HepG2 (cell line): ENCODE data around the gene RSKR. TPM values are rescaled to one million over a fixed set of nuclear protein-coding genes. Genes with fewer than 3 reads are reported as not detected.

Experiments used
- ARNTL ChIP-seq: sonication (generic); formaldehyde crosslinking; IDR thresholded peaks from 2 replicates; pipeline ENCODE4 v1.4.0; 2020; ENCODE audit warnings: mild to moderate bottlenecking, missing genetic modification reagents
- DZIP1 ChIP-seq: sonication (generic); formaldehyde crosslinking; IDR thresholded peaks from 2 replicates; pipeline ENCODE4 v1.5.0; 2020; ENCODE audit warnings: mild to moderate bottlenecking, missing genetic modification reagents
- GTF3A ChIP-seq: sonication (generic); formaldehyde crosslinking; conservative IDR thresholded peaks from 2 replicates; pipeline ENCODE4 v1.4.0; 2020; ENCODE audit warnings: mild to moderate bottlenecking, missing genetic modification reagents
- HCFC1 ChIP-seq: fragments of 150-350 bp; IDR thresholded peaks from 2 replicates; pipeline ENCODE4 v1.6.1; 2014; ENCODE audit warnings: low read depth, low read length
- KLF9 ChIP-seq: IDR thresholded peaks from 2 replicates; pipeline ENCODE4 v1.6.1; 2016; ENCODE audit warnings: low read depth
- NR2C2 ChIP-seq: sonication (generic); formaldehyde crosslinking; IDR thresholded peaks from 2 replicates; pipeline ENCODE4 v1.4.0; 2020; ENCODE audit warnings: missing genetic modification reagents, mild to moderate bottlenecking, moderate library complexity, borderline replicate concordance
- PCBP2 ChIP-seq: fragments of 200-400 bp; formaldehyde crosslinking; optimal IDR thresholded peaks from 2 replicates; pipeline ENCODE3; 2018; ENCODE audit warnings: low read length, low read depth; ENCODE audit not compliant: poor library complexity, severe bottlenecking
- SIX4 ChIP-seq: sonication (generic); formaldehyde crosslinking; IDR thresholded peaks from 2 replicates; pipeline ENCODE4 v1.4.0; 2020; ENCODE audit warnings: missing genetic modification reagents
- SP140L ChIP-seq: sonication (generic); formaldehyde crosslinking; IDR thresholded peaks from 2 replicates; pipeline ENCODE4 v1.4.0; 2020; ENCODE audit warnings: missing genetic modification reagents, borderline replicate concordance
- TGIF2 ChIP-seq: IDR thresholded peaks from 2 replicates; pipeline ENCODE4 v1.6.1; 2016; ENCODE audit warnings: control low read depth, missing compliant biosample characterization
- ZBTB26 ChIP-seq: IDR thresholded peaks from 2 replicates; pipeline ENCODE4 v1.6.1; 2016; ENCODE audit warnings: missing compliant biosample characterization, missing genetic modification reagents, borderline replicate concordance
- ZFAT ChIP-seq: sonication (generic); formaldehyde crosslinking; conservative IDR thresholded peaks from 2 replicates; pipeline ENCODE4 v1.8.1; 2023; ENCODE audit warnings: missing genetic modification reagents, inconsistent platforms
- ZFP90 ChIP-seq: sonication (generic); formaldehyde crosslinking; IDR thresholded peaks from 2 replicates; pipeline ENCODE4 v1.8.0; 2022; ENCODE audit warnings: missing genetic modification reagents, mild to moderate bottlenecking, inconsistent platforms, borderline replicate concordance
- ZNF24 ChIP-seq: fragments of 450-650 bp; IDR thresholded peaks from 2 replicates; pipeline ENCODE4 v1.6.1; 2017; ENCODE audit warnings: antibody characterized with exemption, mild to moderate bottlenecking
- ZNF276 ChIP-seq: sonication (generic); formaldehyde crosslinking; IDR thresholded peaks from 2 replicates; pipeline ENCODE4 v1.4.0; 2020; ENCODE audit warnings: mild to moderate bottlenecking, low read depth, missing genetic modification reagents
- ZNF335 ChIP-seq: sonication (generic); formaldehyde crosslinking; IDR thresholded peaks from 2 replicates; pipeline ENCODE4 v1.4.0; 2020; ENCODE audit warnings: missing genetic modification reagents
- ZNF576 ChIP-seq: sonication (generic); formaldehyde crosslinking; IDR thresholded peaks from 2 replicates; pipeline ENCODE4 v1.4.0; 2020; ENCODE audit warnings: mild to moderate bottlenecking, missing genetic modification reagents
- ZNF589 ChIP-seq: sonication (generic); formaldehyde crosslinking; conservative IDR thresholded peaks from 2 replicates; pipeline ENCODE4 v1.8.0; 2022; ENCODE audit warnings: mild to moderate bottlenecking, moderate library complexity, missing genetic modification reagents
- ZSCAN20 ChIP-seq: sonication (generic); formaldehyde crosslinking; IDR thresholded peaks from 2 replicates; pipeline ENCODE4 v1.4.0; 2020; ENCODE audit warnings: missing genetic modification reagents, mild to moderate bottlenecking, borderline replicate concordance
- ZSCAN25 ChIP-seq: sonication (generic); formaldehyde crosslinking; IDR thresholded peaks from 2 replicates; pipeline ENCODE4 v1.8.0; 2022; ENCODE audit warnings: mild to moderate bottlenecking, missing genetic modification reagents
- polyA plus RNA-seq, 8 experiments: library from polyadenylated mRNA; depleted of rRNA in 3 of 8; stranded (reverse) in 7 of 8; unstranded in 1 of 8; fragments of >200 nt; fragmentation: Illumina TruSeq in 4 of 8; extraction: Trizol in 4 of 8; gene quantifications; 2 replicates each; pipeline versions ENCODE4 v1.2.1 to v1.2.3, GENCODE V29; 2011 to 2016; ENCODE audit warnings: low read depth in 4 of 8, missing spikeins in 1 of 8, mixed read lengths in 1 of 8; ENCODE audit not compliant: insufficient read depth in 1 of 8
- total RNA-seq, 5 experiments: library from RNA; depleted of rRNA; stranded (reverse); fragments of >200 nt; fragmentation: Illumina TruSeq; extraction: Trizol; gene quantifications; 2 replicates each; pipeline ENCODE4 v1.2.3, GENCODE V29; 2016; ENCODE audit warnings: low read depth in 1 of 5
- TF ChIP-seq, protein P1 (sequence below): sonication (generic); formaldehyde crosslinking; IDR thresholded peaks from 2 replicates; pipeline ENCODE4 v1.4.0; 2020; ENCODE audit warnings: missing genetic modification reagents, mild to moderate bottlenecking, borderline replicate concordance

Gene RSKR
- total and polyA plus RNA-seq, 2 of the 13 experiments (the other 11 are each of a cell fraction or from before 2014, with no cell fraction given): 5.0 to 10.4 TPM

- TF ChIP-seq, protein P1, sequence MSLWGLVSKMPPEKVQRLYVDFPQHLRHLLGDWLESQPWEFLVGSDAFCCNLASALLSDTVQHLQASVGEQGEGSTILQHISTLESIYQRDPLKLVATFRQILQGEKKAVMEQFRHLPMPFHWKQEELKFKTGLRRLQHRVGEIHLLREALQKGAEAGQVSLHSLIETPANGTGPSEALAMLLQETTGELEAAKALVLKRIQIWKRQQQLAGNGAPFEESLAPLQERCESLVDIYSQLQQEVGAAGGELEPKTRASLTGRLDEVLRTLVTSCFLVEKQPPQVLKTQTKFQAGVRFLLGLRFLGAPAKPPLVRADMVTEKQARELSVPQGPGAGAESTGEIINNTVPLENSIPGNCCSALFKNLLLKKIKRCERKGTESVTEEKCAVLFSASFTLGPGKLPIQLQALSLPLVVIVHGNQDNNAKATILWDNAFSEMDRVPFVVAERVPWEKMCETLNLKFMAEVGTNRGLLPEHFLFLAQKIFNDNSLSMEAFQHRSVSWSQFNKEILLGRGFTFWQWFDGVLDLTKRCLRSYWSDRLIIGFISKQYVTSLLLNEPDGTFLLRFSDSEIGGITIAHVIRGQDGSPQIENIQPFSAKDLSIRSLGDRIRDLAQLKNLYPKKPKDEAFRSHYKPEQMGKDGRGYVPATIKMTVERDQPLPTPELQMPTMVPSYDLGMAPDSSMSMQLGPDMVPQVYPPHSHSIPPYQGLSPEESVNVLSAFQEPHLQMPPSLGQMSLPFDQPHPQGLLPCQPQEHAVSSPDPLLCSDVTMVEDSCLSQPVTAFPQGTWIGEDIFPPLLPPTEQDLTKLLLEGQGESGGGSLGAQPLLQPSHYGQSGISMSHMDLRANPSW (CRISPR knock-in tag): no peak
- peak; percentile 23; the same call in 1 of the 2 replicates for TF ChIP-seq HCFC1
- TF ChIP-seq SP140L (CRISPR knock-in tag): no peak
- TF ChIP-seq ZNF589 (CRISPR knock-in tag): peak; percentile 88
- TF ChIP-seq KLF9 (CRISPR knock-in tag): no peak
- no peak for TF ChIP-seq GTF3A (CRISPR knock-in tag)
- no peak for TF ChIP-seq ZNF335
- TF ChIP-seq ZNF24: no peak
- TF ChIP-seq DZIP1: no peak
- 0 out of 2 replicates have a peak, but pooled peaks have one; percentile 22 for TF ChIP-seq ZBTB26
- peak; percentile 64; the same call in 1 of the 2 replicates for TF ChIP-seq NR2C2 (CRISPR knock-in tag)
- TF ChIP-seq PCBP2: no peak
- TF ChIP-seq ZNF576 (CRISPR knock-in tag): no peak
- TF ChIP-seq SIX4 (CRISPR knock-in tag): no peak
- peak; percentile 49; the same call in 1 of the 2 replicates for TF ChIP-seq ARNTL (CRISPR knock-in tag)
- peak; percentile 67; the same call in 1 of the 2 replicates for TF ChIP-seq TGIF2
- no peak for TF ChIP-seq ZFAT (CRISPR knock-in tag)
- TF ChIP-seq ZSCAN20 (CRISPR knock-in tag): no peak
- peak; percentile 17 for TF ChIP-seq ZSCAN25 (CRISPR knock-in tag)
- TF ChIP-seq ZNF276: no peak
- TF ChIP-seq ZFP90 (CRISPR knock-in tag): no peak
Observed at GRCh38 chr17:28644787-28645575, 31.0 kb upstream of the RSKR start, which contains the start of gene BLTP2 (continued).
